HG03025 (cell line): ENCODE measurements around the gene C3orf33.

ENCODE experiments used
- ATAC-seq: cut with Tn5 transposase; IDR thresholded peaks from one replicate; pipeline ENCODE4 v1.9.1; 2021; ENCODE audit warnings: mild to moderate bottlenecking, moderate library complexity; ENCODE audit not compliant: unreplicated experiment, low FRiP score

Gene C3orf33

DNA sequence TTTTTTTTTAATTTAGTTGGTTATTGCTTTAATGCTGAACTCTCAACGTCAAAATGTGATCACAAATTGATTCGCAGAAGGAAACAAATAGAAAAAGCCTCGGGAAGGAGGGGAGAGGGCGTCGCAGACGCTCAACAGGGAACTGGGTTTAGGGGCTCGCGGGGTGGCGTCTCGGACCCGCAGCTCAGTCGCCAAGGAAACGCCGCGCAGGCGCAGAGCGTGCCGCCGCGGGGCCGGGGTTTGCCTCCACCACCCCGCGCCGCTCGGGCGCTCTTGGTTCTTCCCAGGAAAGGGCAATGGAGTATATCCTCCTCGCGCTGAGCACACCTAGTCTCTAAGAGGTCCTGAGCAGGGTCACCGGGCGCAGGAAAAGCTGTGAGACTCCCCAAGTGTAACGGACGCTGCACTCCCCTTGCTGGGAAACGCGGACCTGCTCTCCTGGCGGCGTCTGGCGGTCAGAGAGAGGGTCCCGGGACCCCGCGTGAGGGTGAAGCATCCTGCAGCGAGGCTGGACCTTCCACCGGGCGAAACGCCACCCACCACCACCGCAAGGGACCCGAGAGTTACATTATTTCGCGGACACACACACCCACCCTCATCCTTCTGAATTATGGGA is 62.0 kb downstream of the C3orf33 start:
- ATAC-seq = peak; percentile 30

- ATAC-seq = no peak
Measured at GRCh38 chr3:155743606-155744005, 62.5 kb downstream of the C3orf33 start.

- ATAC-seq = no peak
Measured at GRCh38 chr3:155742349-155742965, 63.6 kb downstream of the C3orf33 start.

GRCh38 chr3:155741603-155742002 is 64.5 kb downstream of the C3orf33 start:
- ATAC-seq = no peak

GRCh38 chr3:155741101-155741500 is 65.0 kb downstream of the C3orf33 start:
- no peak for ATAC-seq

GRCh38 chr3:155739154-155739553 is 66.9 kb downstream of the C3orf33 start:
- ATAC-seq = no peak

DNA sequence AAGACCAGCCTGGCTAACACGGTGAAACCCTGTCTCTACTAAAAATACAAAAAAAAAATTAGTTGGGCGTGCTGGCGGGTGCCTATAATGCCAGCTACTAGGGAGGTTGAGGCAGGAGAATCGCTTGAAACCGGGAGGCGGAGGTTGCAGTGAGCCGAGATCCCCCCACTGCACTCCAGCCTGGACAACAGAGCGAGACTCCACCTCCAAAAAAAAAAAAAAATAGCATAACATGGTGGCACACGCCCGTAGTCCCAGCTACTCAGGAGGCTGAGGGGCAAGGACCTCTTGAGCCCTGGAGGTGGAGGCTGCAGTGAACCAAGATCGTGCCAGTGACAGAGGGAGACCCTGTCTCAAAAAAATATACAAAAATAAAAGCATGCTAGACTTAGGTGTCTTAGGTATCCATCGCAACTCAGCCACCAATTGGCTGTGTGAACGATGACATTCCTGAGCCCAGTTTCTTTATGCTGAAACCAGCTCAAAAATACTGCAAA is 67.5 kb downstream of the C3orf33 start:
- ATAC-seq = no peak

DNA sequence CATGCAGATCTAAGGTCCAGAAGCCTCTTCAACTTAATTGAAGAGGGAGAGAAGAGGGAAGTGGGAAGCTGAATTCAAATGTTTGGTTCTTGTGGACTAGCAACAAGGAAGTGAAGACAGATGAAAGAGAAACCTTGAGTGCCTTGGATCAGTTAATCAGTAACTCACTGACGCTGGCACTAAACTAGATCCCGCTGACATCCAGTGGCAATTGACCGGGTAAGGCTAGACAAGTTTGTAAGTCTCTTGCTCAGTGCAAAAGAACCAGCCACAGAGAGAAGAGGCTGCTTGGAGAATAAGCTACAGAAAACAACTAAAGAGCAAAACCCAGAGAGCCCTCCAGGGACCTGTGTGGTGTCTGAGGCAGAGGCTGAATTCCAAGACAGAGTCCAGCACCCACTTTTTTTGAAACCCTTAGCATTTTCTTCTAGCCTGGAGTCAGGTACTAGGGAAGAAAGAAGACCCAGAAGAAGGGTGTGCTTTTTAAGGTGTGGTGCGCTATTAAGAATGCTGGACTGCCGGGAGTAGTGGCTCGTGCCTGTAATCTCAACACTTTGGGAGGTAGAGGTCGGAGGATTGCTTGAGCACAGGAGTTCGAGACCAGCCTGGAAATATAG is 68.1 kb downstream of the C3orf33 start:
- ATAC-seq = peak; percentile 70

DNA sequence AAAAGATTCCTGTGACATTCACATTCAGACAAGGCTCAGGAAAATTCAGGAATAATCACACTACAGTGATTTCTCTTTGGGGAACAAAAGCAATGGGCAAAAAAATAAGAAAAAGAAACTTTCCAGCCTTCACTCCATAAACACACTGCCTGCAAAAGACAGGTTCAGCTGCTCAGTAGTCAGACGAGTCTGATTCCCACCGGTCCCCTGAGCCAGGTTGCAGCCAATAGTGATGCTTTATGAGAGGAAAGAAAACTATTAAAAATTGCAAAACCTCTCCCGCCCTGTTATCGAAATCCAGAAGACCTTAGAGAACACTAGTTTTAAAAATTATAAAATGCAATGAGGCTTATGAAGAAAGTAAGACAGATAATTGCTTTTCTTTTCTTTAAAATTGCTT is 69.7 kb downstream of the C3orf33 start:
- no peak for ATAC-seq

- no peak for ATAC-seq
Measured at GRCh38 chr3:155730843-155731242, 75.2 kb downstream of the C3orf33 start.

DNA sequence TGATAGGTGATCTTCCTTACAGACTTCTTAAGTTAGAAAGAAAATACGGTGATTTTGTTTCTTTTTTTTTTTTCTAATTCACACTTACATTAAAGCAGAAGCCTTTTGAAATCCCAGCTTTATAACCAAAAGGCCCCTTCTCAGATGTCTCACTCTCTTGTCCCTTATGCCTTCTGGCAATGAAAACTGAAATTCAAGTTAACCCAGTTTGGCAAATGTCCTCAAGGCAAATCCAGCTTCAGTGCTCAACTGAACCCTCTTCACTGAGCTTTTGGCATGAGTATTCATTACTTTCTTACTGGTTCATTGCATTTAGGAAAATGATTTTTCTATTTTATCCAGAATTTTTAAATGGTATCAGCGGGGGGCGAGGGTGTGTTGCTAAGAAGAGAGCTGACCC is 78.2 kb downstream of the C3orf33 start:
- ATAC-seq = no peak

DNA sequence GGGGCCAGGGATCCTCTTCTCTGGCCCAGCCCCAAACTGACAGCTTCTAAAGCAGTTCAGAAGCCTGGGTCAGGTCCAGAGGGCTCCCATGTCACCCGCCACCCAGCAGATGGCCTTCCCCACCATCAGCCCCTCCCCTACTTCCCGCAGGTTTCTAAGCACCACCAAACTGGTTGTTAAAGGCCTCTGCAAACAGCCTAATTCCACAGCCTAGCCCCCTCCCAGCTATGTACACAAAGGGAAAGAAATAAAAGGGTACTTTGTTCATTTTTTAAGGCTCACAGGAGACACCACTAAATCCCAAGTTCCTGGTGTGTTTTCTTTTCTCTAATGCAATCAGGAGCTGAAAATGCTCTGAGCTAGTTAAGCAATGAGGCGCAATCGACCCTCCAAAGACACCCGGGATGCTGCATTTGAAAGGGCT is 91.8 kb downstream of the C3orf33 start:
- no peak for ATAC-seq
